HepG2 (cell line): ENCODE data around the gene ELP1.

Source experiments
- ATF7 ChIP-seq, 2 experiments: fragments of 450-650 bp in 1 of 2; sonication (generic) in 1 of 2; formaldehyde crosslinking in 1 of 2; IDR thresholded peaks; 2 replicates each; pipeline versions ENCODE4 v1.4.0 to v1.6.1; 2016 to 2020; ENCODE audit warnings: antibody characterized with exemption in 1 of 2, mild to moderate bottlenecking in 1 of 2, missing genetic modification reagents in 1 of 2
- ISL2 ChIP-seq: sonication (generic); formaldehyde crosslinking; IDR thresholded peaks from 2 replicates; pipeline ENCODE4 v1.5.0; 2020; ENCODE audit warnings: missing genetic modification reagents
- ZNF317 ChIP-seq: sonication (generic); formaldehyde crosslinking; IDR thresholded peaks from 2 replicates; pipeline ENCODE4 v1.5.0; 2020; ENCODE audit warnings: mild to moderate bottlenecking, missing genetic modification reagents

GRCh38 chr9:108960331-108960730, 26.4 kb upstream of the ELP1 start:
- no peak for TF ChIP-seq ATF7 (IDR thresholded peaks at IDR 0.05)
- no peak for TF ChIP-seq ATF7 (CRISPR knock-in tag; IDR thresholded peaks at IDR 0.05)
- TF ChIP-seq ISL2 (CRISPR knock-in tag): no peak
- no peak for TF ChIP-seq ZNF317 (CRISPR knock-in tag)
